Stimulated activated CD8-positive, alpha-beta memory T cell treated with anti-CD3 and anti-CD28 coated beads, Interleukin-4, amount 100 ng/mL, for 4 hours (primary cell): ENCODE results near the gene CCDC97.
"Not testable (repeated sequence)": the region's sequence is repeated elsewhere in the genome, so short reads cannot be mapped to it uniquely, and the experiment has no call there.

Experiments
- DNase-seq, 2 donors: peaks; one replicate each; pipeline ENCODE4 v3.0.0-alpha.2; 2020; ENCODE audit warnings: low read depth in 2 of 2, low spot score in 1 of 2

CCDC97 gene

GRCh38 chr19:41310033-41310831 lies at the start of gene CCDC97:
CCDC97 (plus strand) TSS chr19:41310172; CDS start chr19:41310311, 139 bp downstream.
- peak; percentile 80 to 81 for DNase-seq

GRCh38 chr19:41261474-41262190 lies 48.3 kb upstream of the CCDC97 start:
- DNase-seq, result no peak

GRCh38 chr19:41263042-41263849 lies 46.7 kb upstream of the CCDC97 start:
- DNase-seq, result peak; percentile 47 to 54

DNA sequence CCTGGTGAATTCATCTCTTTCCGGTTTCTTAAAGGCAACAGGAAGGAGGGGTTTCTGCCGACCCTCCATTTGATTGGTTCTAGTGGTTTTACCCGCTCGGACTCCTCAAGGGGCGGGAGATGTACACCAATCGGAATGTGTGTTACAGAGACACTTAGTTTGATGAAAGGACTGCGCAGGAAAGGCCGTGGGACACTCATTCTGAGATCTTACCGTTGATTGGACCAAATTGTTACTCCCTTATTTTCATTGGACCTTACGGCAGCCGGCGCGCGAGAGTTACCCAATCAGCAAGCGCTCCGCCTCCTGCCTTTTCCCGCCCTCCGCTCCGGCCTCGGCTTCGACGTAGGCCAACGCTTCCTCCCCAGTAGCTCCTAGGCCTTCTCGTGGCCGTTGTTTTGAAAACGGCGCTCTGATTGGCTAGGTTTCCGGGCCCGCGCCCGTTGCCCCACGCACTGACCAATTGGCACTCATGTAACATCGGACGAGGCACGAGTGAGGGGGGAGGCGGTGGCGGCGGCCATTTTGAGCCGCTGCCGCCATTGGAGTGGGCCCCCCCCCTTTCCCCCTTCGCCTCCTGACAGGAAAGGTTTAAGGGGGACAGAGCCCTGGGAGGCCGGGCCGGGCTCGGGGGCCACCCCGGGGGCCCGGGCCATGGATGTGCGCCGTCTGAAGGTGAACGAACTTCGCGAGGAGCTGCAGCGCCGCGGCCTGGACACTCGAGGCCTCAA lies 46.0 kb upstream of the CCDC97 start, which contains the start of gene HNRNPUL1:
Gene HNRNPUL1 (plus strand): TSS at position 523 of the 731 bp plus-strand sequence. CDS start 132 bp downstream, at position 655.
- peak; percentile 97 to 99 for DNase-seq

DNA sequence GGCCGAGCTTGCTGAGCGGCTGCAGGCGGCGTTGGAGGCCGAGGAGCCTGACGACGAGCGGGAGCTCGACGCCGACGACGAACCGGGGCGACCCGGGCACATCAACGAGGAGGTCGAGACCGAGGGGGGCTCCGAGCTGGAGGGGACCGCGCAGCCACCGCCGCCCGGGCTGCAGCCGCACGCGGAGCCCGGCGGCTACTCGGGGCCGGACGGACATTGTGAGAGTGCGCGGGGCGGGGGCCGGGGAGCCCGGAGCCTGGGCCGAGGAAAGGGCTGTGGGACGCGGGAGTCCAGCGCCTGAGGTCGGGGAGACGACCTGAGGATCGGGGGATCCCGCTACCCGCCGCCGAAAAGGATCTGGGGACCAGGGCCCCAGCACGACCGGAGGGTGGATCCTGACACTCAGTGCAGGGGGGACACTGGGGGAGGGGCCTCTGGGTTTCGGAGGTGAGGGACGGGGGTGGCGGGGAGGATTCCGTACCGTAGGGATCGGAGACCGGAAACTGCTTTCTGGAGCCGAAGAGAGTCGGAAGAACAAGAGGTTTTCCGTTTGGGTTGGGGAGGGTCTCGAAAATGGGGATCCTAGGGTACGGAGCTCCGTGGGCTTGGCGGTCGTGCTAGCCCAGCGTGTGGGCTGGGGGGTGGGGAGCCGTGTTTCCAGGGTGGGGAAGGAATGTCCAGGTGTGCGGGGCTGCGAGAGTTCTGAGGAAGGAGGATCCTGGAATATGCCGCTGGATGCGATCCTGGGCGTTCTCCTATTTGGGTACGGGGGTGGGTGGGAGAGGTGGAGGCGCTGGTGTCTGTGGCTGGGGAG lies 45.2 kb upstream of the CCDC97 start:
- peak in 1 of 2 donors; percentile 13 for DNase-seq

GRCh38 chr19:41265395-41266153 lies 44.4 kb upstream of the CCDC97 start:
- no peak for DNase-seq

GRCh38 chr19:41269055-41269454 lies 40.9 kb upstream of the CCDC97 start:
- no peak for DNase-seq

DNA sequence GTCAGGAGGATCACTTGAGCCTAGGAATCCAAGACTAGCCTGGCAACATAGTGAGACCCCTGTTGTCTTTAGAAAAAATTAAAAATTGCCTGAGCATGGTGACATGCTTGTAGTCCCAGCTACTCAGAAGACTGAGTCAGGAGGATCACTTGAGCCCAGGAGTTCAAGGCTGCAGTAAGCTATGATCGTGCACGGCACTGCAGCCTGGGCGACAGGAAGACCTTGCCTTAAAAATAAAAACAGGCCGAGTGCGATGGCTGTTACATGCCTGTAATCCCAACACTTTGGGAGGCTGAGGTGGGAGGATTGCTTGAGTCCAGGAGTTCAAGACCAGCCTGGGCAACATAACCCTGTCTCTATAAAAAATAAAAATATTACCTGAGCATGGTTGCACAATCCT lies 40.4 kb upstream of the CCDC97 start:
- DNase-seq, result no peak

DNA sequence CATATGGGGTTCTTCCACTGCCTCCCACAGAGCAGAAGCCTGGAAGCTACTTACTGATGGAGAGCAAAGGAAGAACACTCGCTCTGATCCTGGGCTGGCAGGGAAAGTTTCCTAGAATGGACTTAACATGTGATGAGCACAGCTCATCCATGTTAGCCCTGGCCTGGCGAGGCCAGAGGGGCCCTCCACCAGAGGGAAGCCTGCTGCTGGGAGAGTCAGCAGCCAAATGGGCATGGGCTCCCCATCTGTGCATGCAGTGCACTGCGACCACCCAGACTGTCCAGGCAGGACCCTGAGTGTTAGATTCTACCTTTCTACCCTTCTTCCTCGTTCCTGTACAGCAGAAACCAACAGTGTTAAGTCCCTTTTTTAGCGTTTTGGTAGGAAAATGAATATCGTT lies 36.9 kb upstream of the CCDC97 start:
- no peak for DNase-seq

GRCh38 chr19:41274802-41275201 lies 35.2 kb upstream of the CCDC97 start:
- DNase-seq, result no peak

DNA sequence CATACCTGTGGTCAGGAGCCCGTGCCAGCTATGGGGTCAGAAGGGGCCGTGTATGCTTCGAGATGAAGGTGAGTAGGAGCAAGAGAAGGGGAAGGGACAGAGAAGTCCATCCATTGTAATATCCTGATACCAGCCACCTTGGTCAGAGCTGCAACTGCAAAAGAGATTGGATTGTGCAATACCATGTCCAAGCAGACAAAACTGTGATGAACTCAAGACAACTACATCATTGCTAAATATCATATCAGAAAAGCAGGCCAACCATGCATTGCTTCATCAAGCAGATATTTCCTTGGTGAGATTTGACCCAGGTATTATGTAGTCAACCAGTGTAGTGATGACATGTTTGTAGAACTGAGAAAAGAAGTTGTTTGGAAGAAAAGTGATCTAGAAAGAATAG lies 33.7 kb upstream of the CCDC97 start:
- no peak for DNase-seq

DNA sequence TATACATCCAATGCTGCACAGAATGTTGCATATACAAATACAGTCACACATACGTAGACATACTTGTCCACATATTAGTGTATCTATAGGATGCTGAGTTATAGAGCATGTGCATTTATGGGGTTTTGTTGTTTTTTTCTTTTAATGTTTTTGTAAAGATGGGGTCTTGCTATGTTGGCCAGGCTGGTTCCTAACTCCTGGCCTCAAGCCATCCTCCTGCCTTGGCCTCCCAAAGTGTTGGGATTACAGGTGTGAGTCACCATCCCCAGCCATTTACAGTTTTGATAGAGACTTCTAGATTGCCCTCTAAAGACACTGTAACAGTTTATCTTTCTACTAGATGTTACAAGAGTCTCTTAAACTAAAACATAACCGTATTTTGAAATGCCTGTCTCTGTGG lies 31.5 kb upstream of the CCDC97 start:
- DNase-seq, result no peak

- no peak for DNase-seq
Measured at GRCh38 chr19:41288673-41289530, 21.1 kb upstream of the CCDC97 start.

GRCh38 chr19:41289814-41290213 lies 20.2 kb upstream of the CCDC97 start:
- not testable (repeated sequence) for DNase-seq

DNA sequence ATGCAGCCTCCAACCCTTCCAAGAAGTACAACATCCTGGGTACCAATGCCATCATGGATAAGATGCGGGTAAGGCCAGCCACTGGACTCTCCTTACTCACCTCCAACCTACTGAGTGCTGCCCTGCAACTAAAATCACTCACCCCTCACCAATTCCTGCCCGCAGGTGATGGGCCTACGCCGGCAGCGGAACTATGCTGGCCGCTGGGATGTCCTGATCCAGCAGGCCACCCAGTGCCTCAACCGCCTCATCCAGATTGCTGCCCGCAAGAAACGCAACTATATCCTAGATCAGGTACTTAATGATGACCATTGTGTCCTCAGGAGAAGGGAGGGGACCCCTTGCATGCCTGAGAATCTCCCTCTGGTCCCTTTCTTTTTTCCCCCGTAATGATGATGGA lies 15.6 kb upstream of the CCDC97 start:
- DNase-seq, result no peak

DNA sequence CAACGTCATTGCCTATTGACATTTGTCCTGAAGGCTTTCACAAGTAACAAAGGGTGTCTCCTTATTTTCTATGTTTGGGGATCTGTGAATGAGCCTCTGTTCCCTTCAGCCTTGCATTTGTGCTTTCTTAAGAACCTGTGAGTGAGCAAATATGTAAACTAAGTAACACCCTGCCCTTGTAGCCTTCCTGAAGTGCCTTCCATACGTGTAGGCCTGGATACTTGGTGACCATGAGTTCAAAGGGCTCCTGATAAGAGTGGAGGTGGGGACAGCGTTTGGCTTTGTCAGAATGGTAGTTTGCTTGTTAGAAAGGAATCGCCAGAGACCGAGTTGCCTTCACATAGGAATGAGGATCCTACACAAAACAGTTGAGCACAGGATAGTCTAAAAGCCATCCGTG lies 14.5 kb upstream of the CCDC97 start:
- no peak for DNase-seq

DNA sequence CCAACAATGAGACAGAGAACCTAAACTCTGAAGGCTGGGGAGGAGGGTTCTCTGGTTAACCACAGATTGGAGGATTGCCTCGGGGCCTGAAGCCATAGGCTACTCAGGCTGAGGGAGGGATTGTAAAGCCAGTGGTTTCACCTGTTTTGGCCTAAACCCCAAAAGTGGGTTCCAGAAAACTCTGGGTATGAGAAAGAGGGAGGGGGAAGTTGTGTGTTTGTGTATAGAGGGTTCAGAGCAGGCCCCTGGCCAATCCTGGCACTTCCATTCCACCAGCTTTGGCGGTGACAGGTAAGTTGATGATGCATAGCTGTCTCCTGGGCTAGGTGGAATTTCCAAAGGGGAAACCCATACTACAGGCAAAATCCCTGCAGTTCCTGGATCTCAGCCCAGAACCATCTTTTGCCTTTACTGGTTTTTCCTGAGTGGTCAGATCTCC lies 13.5 kb upstream of the CCDC97 start:
- DNase-seq, result no peak

GRCh38 chr19:41297628-41298347 lies 12.2 kb upstream of the CCDC97 start:
- DNase-seq, result no peak
